OCI-LY3 (cell line): ENCODE data around the gene CACNA1G.

ENCODE experiments used
- CTCF ChIP-seq: fragments of 200-600, 300-600 bp; sonication (generic); IDR thresholded peaks from 2 replicates; pipeline ENCODE4 v1.5.1; 2014; ENCODE audit warnings: antibody characterized with exemption, low read length, low read depth
- EZH2phosphoT487 ChIP-seq: fragments of 200-600 bp; shearing (Covaris generic); IDR thresholded peaks from 2 replicates; pipeline ENCODE4 v1.6.1; 2018; ENCODE audit warnings: antibody characterized with exemption, mixed run types, low read depth

DNA sequence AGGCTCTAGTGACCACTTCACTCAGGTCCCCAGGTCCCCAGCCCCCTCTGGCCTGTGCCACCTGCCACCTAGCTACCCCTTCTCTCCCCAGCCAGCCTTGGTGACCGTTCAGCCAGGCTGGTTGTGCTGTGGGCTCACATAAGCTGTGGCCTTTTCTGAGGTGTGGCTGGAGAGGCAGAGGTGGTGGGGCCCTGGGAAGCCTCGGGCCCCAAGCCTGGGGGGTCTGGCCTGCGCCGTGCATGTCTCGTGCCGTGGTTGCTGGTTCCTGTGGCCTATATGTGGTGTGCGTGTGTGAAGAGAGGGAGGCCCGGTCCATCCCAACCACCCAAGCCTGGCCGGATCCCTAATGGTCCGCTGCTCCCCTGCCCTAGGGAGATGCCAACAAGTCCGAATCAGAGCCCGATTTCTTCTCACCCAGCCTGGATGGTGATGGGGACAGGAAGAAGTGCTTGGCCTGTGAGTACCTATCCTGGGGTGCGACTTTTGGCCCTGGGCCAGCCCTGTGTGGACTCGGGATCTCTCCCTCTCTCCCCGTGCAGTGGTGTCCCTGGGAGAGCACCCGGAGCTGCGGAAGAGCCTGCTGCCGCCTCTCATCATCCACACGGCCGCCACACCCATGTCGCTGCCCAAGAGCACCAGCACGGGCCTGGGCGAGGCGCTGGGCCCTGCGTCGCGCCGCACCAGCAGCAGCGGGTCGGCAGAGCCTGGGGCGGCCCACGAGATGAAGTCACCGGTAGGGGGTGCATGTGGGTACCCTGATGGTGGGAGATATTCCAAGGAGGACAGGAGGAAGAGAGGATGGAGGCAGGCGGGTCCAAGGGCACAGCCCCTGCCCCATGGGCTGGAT, 35.9 kb downstream of the CACNA1G start:
- no peak for TF ChIP-seq CTCF
- TF ChIP-seq EZH2phosphoT487 = no peak
